DMS53 (cell line): ENCODE results near the gene OPRD1.
A peak's percentile ranks its signal among the peaks of the same experiment; 100 is the strongest.
"Not testable (repeated sequence)": the region's sequence is repeated elsewhere in the genome, so short reads cannot be mapped to it uniquely, and the experiment has no call there.

Experiments
- DNase-seq: peaks from one replicate; lab custom pipeline; 2025; lab: John Stamatoyannopoulos, UW

Gene OPRD1

GRCh38 chr1:28801461-28801860 lies 10.5 kb upstream of the OPRD1 start:
- DNase-seq: no peak

- no peak for DNase-seq
Observed at GRCh38 chr1:28803051-28803450, 8.9 kb upstream of the OPRD1 start.

- DNase-seq: no peak
Observed at GRCh38 chr1:28803662-28804061, 8.3 kb upstream of the OPRD1 start.

- DNase-seq: no peak
Observed at GRCh38 chr1:28804071-28804470, 7.9 kb upstream of the OPRD1 start.

- DNase-seq: no peak
Observed at GRCh38 chr1:28807046-28807445, 4.9 kb upstream of the OPRD1 start.

- no peak for DNase-seq
Observed at GRCh38 chr1:28807986-28808385, 4.0 kb upstream of the OPRD1 start.

- DNase-seq: no peak
Observed at GRCh38 chr1:28811369-28811765, 603 bp upstream of the OPRD1 start.

GRCh38 chr1:28812669-28813468 lies 899 bp downstream of the OPRD1 start:
- DNase-seq: peak; percentile 94

GRCh38 chr1:28813931-28814465 lies 2.0 kb downstream of the OPRD1 start:
- no peak for DNase-seq

- DNase-seq: no peak
Observed at GRCh38 chr1:28815533-28816185, 3.7 kb downstream of the OPRD1 start.

GRCh38 chr1:28817133-28817532 lies 5.2 kb downstream of the OPRD1 start:
- DNase-seq: no peak

GRCh38 chr1:28819020-28819419 lies 7.0 kb downstream of the OPRD1 start:
- no peak for DNase-seq

- no peak for DNase-seq
Observed at GRCh38 chr1:28822799-28823198, 10.8 kb downstream of the OPRD1 start.

GRCh38 chr1:28824061-28824460 lies 12.1 kb downstream of the OPRD1 start:
- DNase-seq: not testable (repeated sequence)

GRCh38 chr1:28828227-28828858 lies 16.4 kb downstream of the OPRD1 start:
- DNase-seq: peak; percentile 28

GRCh38 chr1:28830814-28831213 lies 18.8 kb downstream of the OPRD1 start:
- no peak for DNase-seq

- DNase-seq: no peak
Observed at GRCh38 chr1:28832966-28833365, 21.0 kb downstream of the OPRD1 start.

GRCh38 chr1:28833381-28833780 lies 21.4 kb downstream of the OPRD1 start:
- DNase-seq: no peak

GRCh38 chr1:28835237-28835650 lies 23.3 kb downstream of the OPRD1 start:
- no peak for DNase-seq

- no peak for DNase-seq
Observed at GRCh38 chr1:28836421-28836956, 24.5 kb downstream of the OPRD1 start.

- no peak for DNase-seq
Observed at GRCh38 chr1:28840928-28841544, 29.1 kb downstream of the OPRD1 start.
